ENCODE measurements around the gene DOCK4.

DOCK4 gene

GRCh38 chr7:112045222-112045621 lies 161.0 kb downstream of the DOCK4 start:
- H3K4me3 Mint-ChIP-seq = no peak overlapping the region
- H3K9me3 Mint-ChIP-seq = peaks cover 8% of the 10 kb centered on the region
- H3K36me3 Mint-ChIP-seq (ENCODE audit: low read depth) = peaks cover 10% of the 10 kb centered on the region
- peaks cover 8% of the 10 kb centered on the region for H3K4me1 Mint-ChIP-seq (ENCODE audit: low read depth)
- intact Hi-C loops (cut with micrococcal nuclease) = no loop called here
- H3K27me3 Mint-ChIP-seq = no peaks in the 10 kb centered on the region
- no peak overlapping the region for H3K27ac Mint-ChIP-seq

GRCh38 chr7:112042631-112043030 lies 163.6 kb downstream of the DOCK4 start:
- H3K4me3 Mint-ChIP-seq = no peak overlapping the region
- intact Hi-C loops (cut with micrococcal nuclease) = no loop called here

GRCh38 chr7:112038353-112038752 lies 167.8 kb downstream of the DOCK4 start:
- Mint-ChIP-seq H3K36me3 (ENCODE audit: low read depth) (peaks cover 10% of the 10 kb centered on the region), H3K4me3 (no peak overlapping the region), H3K9me3 (no peaks in the 10 kb centered on the region), H3K4me1 (ENCODE audit: low read depth) (peaks cover 18% of the 10 kb centered on the region), H3K27me3 (no peaks in the 10 kb centered on the region), H3K27ac (no peak overlapping the region)
- intact Hi-C loops (cut with micrococcal nuclease) = no loop called here

More at GRCh38 chr7:112042631-112043030, 163.6 kb downstream of the DOCK4 start:
- Mint-ChIP-seq H3K27me3 (no peaks in the 10 kb centered on the region), H3K9me3 (peaks cover 8% of the 10 kb centered on the region), H3K4me1 (ENCODE audit: low read depth) (peaks cover 8% of the 10 kb centered on the region), H3K36me3 (ENCODE audit: low read depth) (peaks cover 10% of the 10 kb centered on the region), H3K27ac (no peak overlapping the region)

DNA sequence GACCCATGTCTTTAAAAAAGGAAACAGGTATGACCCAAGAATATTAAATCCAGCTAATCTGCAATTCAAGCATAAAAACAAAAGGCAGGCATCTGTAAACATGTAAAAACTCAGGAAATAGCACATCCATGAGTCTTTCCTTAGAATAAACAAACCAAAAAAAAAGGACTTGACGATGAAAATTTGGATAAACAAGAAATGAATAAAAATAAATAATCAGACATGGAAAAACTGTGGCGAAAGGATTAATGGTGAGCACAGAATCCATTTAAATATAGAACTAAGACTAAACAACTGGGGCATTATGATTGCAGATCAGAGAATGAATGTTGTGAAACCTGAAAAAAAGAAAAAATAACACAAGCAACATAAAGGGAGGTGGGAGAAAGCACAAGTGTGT lies 170.1 kb downstream of the DOCK4 start:
- Mint-ChIP-seq H3K4me3 (no peak overlapping the region), H3K9me3 (no peaks in the 10 kb centered on the region), H3K27ac (no peak overlapping the region), H3K27me3 (no peaks in the 10 kb centered on the region), H3K36me3 (ENCODE audit: low read depth) (no peaks in the 10 kb centered on the region), H3K4me1 (ENCODE audit: low read depth) (peaks cover 18% of the 10 kb centered on the region)
- intact Hi-C loops (cut with micrococcal nuclease) = no loop called here

DNA sequence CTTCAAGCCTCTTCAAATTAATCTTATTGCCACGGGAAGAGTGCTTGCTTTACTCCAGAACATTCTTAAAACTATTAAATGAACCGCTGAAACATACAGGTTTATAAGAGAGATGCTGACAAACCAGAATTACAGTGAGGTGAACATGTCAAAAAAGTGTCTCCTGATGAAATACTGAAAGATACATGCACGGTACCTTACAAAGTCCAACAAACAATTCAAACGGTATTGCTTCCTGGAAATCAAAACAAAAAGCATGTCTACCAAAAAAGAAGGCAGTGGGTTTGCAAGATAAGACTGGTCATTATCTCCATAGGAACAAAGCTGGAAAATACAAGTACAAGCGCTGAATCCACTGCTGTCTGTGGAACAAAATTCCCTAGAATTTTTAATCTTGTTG lies 174.5 kb downstream of the DOCK4 start:
- H3K9me3 Mint-ChIP-seq = no peaks in the 10 kb centered on the region
- H3K4me1 Mint-ChIP-seq (ENCODE audit: low read depth) = peaks cover 18% of the 10 kb centered on the region
- no peaks in the 10 kb centered on the region for H3K36me3 Mint-ChIP-seq (ENCODE audit: low read depth)
- intact Hi-C loops (cut with micrococcal nuclease) = no loop called here
- no peak overlapping the region for H3K4me3 Mint-ChIP-seq
- no peaks in the 10 kb centered on the region for H3K27me3 Mint-ChIP-seq
- H3K27ac Mint-ChIP-seq = no peak overlapping the region

DNA sequence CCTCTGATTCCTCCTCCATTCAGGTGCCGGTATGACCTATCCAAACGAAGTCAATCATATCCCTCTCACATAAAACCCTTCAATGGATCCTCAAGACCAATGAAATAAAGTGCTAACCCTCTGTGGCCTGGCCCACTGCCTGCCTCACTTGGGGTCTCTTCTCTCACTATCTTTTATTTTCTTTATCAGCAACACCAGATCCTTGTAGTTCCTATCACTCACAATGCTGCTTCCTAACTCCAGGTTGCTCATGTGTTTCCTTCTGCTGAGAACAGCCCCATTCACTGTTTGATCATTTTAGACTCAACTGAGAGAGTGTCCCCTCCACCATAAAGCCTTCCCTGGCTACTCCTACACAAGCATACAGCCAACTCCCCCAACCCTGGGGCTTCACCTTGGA lies 180.6 kb downstream of the DOCK4 start:
- intact Hi-C loops (cut with micrococcal nuclease) = no loop called here
- H3K4me1 Mint-ChIP-seq (ENCODE audit: low read depth) = no peaks in the 10 kb centered on the region
- no peak overlapping the region for H3K4me3 Mint-ChIP-seq
- no peaks in the 10 kb centered on the region for H3K36me3 Mint-ChIP-seq (ENCODE audit: low read depth)
- no peaks in the 10 kb centered on the region for H3K9me3 Mint-ChIP-seq
- no peak overlapping the region for H3K27ac Mint-ChIP-seq
- H3K27me3 Mint-ChIP-seq = no peaks in the 10 kb centered on the region

DNA sequence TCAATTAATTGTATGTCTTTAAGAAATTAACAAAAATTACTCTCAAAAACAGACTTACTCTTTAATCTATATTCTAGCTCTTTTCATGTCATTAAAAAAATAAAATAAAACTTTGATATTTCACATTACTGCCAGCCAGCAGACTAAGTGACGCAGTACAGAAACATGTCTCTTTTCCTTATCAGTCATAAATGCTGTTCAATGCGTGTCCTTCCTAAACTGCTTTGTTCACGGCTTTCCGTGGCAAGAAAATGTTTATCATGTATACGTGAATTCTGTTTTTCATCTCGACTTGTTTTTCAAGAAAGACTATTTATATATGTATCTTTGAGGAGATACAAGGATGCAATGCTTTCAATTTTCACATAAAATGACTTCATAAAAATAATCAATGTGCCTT lies 182.4 kb downstream of the DOCK4 start:
- Mint-ChIP-seq H3K9me3 (no peaks in the 10 kb centered on the region), H3K27me3 (no peaks in the 10 kb centered on the region), H3K4me1 (ENCODE audit: low read depth) (no peaks in the 10 kb centered on the region), H3K36me3 (ENCODE audit: low read depth) (no peaks in the 10 kb centered on the region), H3K4me3 (no peak overlapping the region), H3K27ac (no peak overlapping the region)
- intact Hi-C loops (cut with micrococcal nuclease) = no loop called here

- Mint-ChIP-seq H3K4me1 (ENCODE audit: low read depth) (no peaks in the 10 kb centered on the region), H3K36me3 (ENCODE audit: low read depth) (no peaks in the 10 kb centered on the region), H3K27me3 (no peaks in the 10 kb centered on the region), H3K27ac (no peak overlapping the region), H3K9me3 (no peaks in the 10 kb centered on the region), H3K4me3 (no peak overlapping the region)
- intact Hi-C loops (cut with micrococcal nuclease) = no loop called here
Measured at GRCh38 chr7:112023282-112023681, 182.9 kb downstream of the DOCK4 start.

- Mint-ChIP-seq H3K36me3 (ENCODE audit: low read depth) (no peaks in the 10 kb centered on the region), H3K27me3 (no peaks in the 10 kb centered on the region), H3K4me1 (ENCODE audit: low read depth) (no peaks in the 10 kb centered on the region), H3K9me3 (no peaks in the 10 kb centered on the region), H3K4me3 (no peak overlapping the region), H3K27ac (no peak overlapping the region)
- intact Hi-C loops (cut with micrococcal nuclease) = no loop called here
Measured at GRCh38 chr7:112022128-112022527, 184.1 kb downstream of the DOCK4 start.

DNA sequence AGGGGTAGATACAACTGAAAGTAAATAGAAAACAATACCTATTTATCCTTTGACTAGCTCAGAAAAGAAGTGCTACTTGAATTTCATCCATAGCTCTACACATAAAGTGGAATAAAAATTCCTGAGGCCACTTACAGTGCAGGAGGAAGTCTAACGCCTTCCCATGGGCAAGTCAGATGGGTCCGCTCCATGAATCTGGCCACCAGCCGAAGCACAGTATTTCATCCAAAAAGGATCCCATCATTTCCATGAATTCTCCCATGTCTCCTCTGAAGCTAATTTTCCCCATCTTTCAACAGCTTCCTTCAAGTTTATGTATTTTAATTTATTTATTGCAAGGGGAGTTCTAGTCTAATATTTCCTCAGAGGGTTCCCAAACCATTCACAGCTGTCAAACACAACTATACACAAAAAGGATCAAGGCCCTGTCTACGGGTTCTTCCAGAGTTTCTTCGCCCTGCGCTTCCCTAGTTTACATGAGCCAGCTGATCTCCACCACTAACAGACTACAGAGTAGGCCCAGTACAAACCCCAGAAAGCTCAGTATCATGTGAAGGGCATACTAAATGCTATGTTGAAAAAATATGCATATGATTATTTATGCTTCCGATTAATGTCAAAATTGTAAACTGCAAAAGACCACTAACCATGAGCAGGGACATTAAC lies 184.7 kb downstream of the DOCK4 start:
- Mint-ChIP-seq H3K4me3 (no peak overlapping the region), H3K36me3 (ENCODE audit: low read depth) (no peaks in the 10 kb centered on the region), H3K4me1 (ENCODE audit: low read depth) (no peaks in the 10 kb centered on the region), H3K9me3 (no peaks in the 10 kb centered on the region), H3K27me3 (no peaks in the 10 kb centered on the region), H3K27ac (no peak overlapping the region)
- intact Hi-C loops (cut with micrococcal nuclease) = no loop called here

DNA sequence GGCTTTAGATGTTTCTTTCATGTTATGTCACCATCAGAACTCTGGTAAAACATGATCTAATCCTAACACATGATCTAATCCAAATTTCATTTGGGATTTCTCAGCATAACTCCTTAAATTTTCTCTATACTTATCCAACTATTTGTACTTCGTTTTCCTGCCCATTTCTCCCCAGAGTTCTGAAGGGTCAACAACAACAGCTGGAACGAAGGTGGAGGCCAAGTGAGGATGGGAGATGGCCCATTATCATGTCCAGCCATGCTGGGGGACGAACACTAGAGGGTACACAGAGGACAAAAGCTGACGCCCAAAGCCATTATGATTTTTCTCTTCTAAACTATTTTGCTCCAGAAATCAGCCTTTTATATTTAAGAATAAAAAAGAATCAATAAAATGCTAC lies 185.4 kb downstream of the DOCK4 start:
- Mint-ChIP-seq H3K9me3 (no peaks in the 10 kb centered on the region), H3K27me3 (no peaks in the 10 kb centered on the region), H3K4me3 (no peak overlapping the region), H3K4me1 (ENCODE audit: low read depth) (peaks cover 4% of the 10 kb centered on the region), H3K27ac (no peak overlapping the region), H3K36me3 (ENCODE audit: low read depth) (no peaks in the 10 kb centered on the region)
- intact Hi-C loops (cut with micrococcal nuclease) = no loop called here

GRCh38 chr7:112019932-112020331 lies 186.3 kb downstream of the DOCK4 start:
- Mint-ChIP-seq H3K36me3 (ENCODE audit: low read depth) (no peaks in the 10 kb centered on the region), H3K4me3 (no peak overlapping the region), H3K9me3 (no peaks in the 10 kb centered on the region), H3K27ac (no peak overlapping the region), H3K4me1 (ENCODE audit: low read depth) (peaks cover 8% of the 10 kb centered on the region), H3K27me3 (no peaks in the 10 kb centered on the region)
- intact Hi-C loops (cut with micrococcal nuclease) = no loop called here

DNA sequence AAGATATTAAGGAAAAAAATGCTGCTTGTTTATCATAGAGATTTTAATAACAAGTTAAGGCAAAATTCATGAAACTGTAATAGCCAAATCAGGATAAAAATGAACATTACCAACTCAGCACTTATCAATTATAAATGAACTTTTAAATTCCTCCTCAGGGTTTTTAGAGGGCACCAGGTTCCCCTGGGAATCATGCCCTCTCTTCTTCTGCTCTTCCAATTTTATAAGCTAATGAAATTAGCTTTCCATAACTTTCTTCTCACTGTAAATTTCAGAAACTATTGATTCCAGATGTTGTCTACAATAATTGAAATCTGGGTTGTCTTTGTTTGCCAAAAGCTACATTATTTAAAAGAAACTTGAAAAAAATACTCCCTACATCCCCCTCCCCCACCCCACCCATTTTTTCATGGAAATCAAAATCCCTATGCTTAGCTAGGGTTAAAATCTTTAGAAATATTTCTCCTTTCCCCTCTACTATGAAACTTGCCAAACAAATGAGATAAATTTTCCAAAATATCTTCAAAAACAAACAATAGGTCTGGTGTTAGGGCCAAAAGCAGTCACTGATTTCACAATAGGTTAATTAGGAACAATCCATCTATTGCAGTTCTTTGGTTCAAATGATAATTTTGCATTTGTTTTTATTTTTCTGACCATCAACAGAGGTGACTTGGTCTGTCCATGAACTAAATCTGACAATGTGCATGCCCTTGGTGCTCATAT lies 187.7 kb downstream of the DOCK4 start:
- intact Hi-C loops (cut with micrococcal nuclease) = no loop called here
- Mint-ChIP-seq H3K27me3 (no peaks in the 10 kb centered on the region), H3K36me3 (ENCODE audit: low read depth) (no peaks in the 10 kb centered on the region), H3K27ac (no peak overlapping the region), H3K4me1 (ENCODE audit: low read depth) (peaks cover 18% of the 10 kb centered on the region), H3K4me3 (no peak overlapping the region), H3K9me3 (no peaks in the 10 kb centered on the region)

DNA sequence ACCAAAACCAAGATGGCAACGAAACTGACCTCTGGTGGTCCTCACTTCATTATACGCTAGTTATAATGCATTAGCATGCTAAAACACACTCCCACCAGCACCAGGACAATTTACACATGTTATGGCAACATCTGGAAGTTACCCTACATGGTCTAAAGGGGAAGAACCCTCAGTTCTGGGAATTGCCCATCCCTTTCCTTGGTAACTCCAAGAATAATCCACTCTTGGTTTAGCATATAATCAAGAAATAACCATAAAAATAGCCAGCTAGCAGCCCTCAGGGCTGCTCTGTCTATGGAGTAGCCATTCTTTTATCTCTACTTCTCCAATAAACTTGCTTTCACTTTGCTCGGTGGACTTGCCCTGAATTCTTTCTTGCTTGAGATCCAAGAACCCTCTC lies 191.1 kb downstream of the DOCK4 start:
- Mint-ChIP-seq H3K36me3 (ENCODE audit: low read depth) (no peaks in the 10 kb centered on the region), H3K27ac (peak overlapping the region; percentile 21), H3K4me3 (no peak overlapping the region), H3K27me3 (no peaks in the 10 kb centered on the region), H3K9me3 (no peaks in the 10 kb centered on the region), H3K4me1 (ENCODE audit: low read depth) (peaks cover 35% of the 10 kb centered on the region)
- intact Hi-C loops (cut with micrococcal nuclease) = no loop called here

- H3K4me3 Mint-ChIP-seq = no peak overlapping the region
- intact Hi-C loops (cut with micrococcal nuclease) = no loop called here
- peaks cover 43% of the 10 kb centered on the region for H3K4me1 Mint-ChIP-seq (ENCODE audit: low read depth)
- no peaks in the 10 kb centered on the region for H3K9me3 Mint-ChIP-seq
- H3K36me3 Mint-ChIP-seq (ENCODE audit: low read depth) = no peaks in the 10 kb centered on the region
- H3K27ac Mint-ChIP-seq = peak overlapping the region; percentile 21
- H3K27me3 Mint-ChIP-seq = no peaks in the 10 kb centered on the region
Measured at GRCh38 chr7:112014347-112014746, 191.9 kb downstream of the DOCK4 start.
